ENCODE data around the gene SOAT1.

- TF ChIP-seq CTCF (IDR thresholded peaks at IDR 0.05; ENCODE audit: insufficient read depth, low read length, poor library complexity, severe bottlenecking) (no peak), EZH2phosphoT487 (conservative IDR thresholded peaks at IDR 0.05; ENCODE audit: low read length) (no peak)
Observed at GRCh38 chr1:179297105-179297378, 3.4 kb downstream of the SOAT1 start.

Measured in SU-DHL-6 (cell line).